SK-N-MC (cell line): ENCODE measurements around the gene PLD1.

Experiments
- EZH2 ChIP-seq: fragments of 200-600 bp; sonication (generic); IDR thresholded peaks from one replicate; pipeline ENCODE4 v1.6.1; 2017; ENCODE audit warnings: antibody characterized with exemption
- FOXP2 ChIP-seq: optimal IDR thresholded peaks from 2 replicates; pipeline ENCODE3; 2011; ENCODE audit warnings: mild to moderate bottlenecking, moderate library complexity; ENCODE audit not compliant: insufficient read depth; ENCODE audit errors: extremely low read length, control extremely low read depth
- POLR2AphosphoS5 ChIP-seq: IDR thresholded peaks from 2 replicates; pipeline ENCODE4 v1.6.1; 2012; ENCODE audit warnings: mild to moderate bottlenecking, low read depth, low read length, borderline replicate concordance

GRCh38 chr3:171776839-171777583 lies 33.3 kb downstream of the PLD1 start:
- no peak for TF ChIP-seq POLR2AphosphoS5
- TF ChIP-seq EZH2, result no peak
- no peak for TF ChIP-seq FOXP2
